H1 (cell line): Measurements from ENCODE around the gene MAP2K2. TPM values are rescaled to one million over a fixed set of nuclear protein-coding genes. Genes with fewer than 3 reads are reported as not detected.

Experiments
- CHD1 ChIP-seq: IDR thresholded peaks from 2 replicates; pipeline ENCODE4 v1.6.1; 2012; ENCODE audit warnings: low read depth, low read length, improper control_type of control experiment
- CHD7 ChIP-seq: fragments of 300-600 bp; sonication (generic); IDR thresholded peaks from 2 replicates; pipeline ENCODE4 v1.7.1; 2012; ENCODE audit warnings: low read length, moderate library complexity, mild to moderate bottlenecking, inconsistent platforms; ENCODE audit not compliant: insufficient replicate concordance
- CREB1 ChIP-seq: IDR thresholded peaks from 2 replicates; pipeline ENCODE4 v1.6.1; 2012; ENCODE audit warnings: inconsistent platforms
- CTCF ChIP-seq, 3 experiments: IDR thresholded peaks; 1 replicate in 2 of 3; 2 replicates in 1 of 3; pipeline versions ENCODE4 v1.5.1 to v1.6.1; 2011; ENCODE audit warnings: low read length in 3 of 3, mild to moderate bottlenecking in 3 of 3, inconsistent platforms in 2 of 3, low read depth in 1 of 3, moderate library complexity in 1 of 3; ENCODE audit not compliant: insufficient read depth in 1 of 3; ENCODE audit errors: control extremely low read depth in 1 of 3
- RAD21 ChIP-seq, 2 experiments: IDR thresholded peaks in 1 of 2; conservative IDR thresholded peaks in 1 of 2; 2 replicates each; pipeline ENCODE4 v1.6.1; 2011; ENCODE audit warnings: low read depth in 2 of 2, low read length in 2 of 2, improper control_type of control experiment in 1 of 2, inconsistent platforms in 1 of 2, mild to moderate bottlenecking in 1 of 2, moderate library complexity in 1 of 2
- USF2 ChIP-seq: IDR thresholded peaks from 2 replicates; pipeline ENCODE4 v1.6.1; 2011; ENCODE audit warnings: low read length, improper control_type of control experiment
- ZNF274 ChIP-seq: IDR thresholded peaks from 2 replicates; pipeline ENCODE4 v1.7.0; 2012; ENCODE audit warnings: low read length, borderline replicate concordance; ENCODE audit errors: extremely low read depth
- polyA plus RNA-seq, 7 experiments: library from polyadenylated mRNA; depleted of rRNA in 3 of 7; stranded (reverse) in 5 of 7; unstranded in 2 of 7; fragments of >200 nt in 5 of 7; fragments of 200-250 nt in 2 of 7; gene quantifications; 1 replicate in 5 of 7; 2 replicates in 1 of 7; 4 replicates in 1 of 7; pipeline versions ENCODE4 v1.2.1 to v1.2.3, GENCODE V29; 2011 to 2013; ENCODE audit warnings: missing spikeins in 2 of 7, mixed read lengths in 2 of 7
- total RNA-seq: library from RNA; stranded (reverse); fragmentation: NEBNext Ultra II Directional; extraction: Animal tissue kit (Norgen Biotek cat#: 25700); gene quantifications from 2 replicates; pipeline ENCODE4 v1.2.1, GENCODE V29; 2021

MAP2K2 gene
- total and polyA plus RNA-seq, 2 of the 8 experiments (the other 6 are each of a cell fraction or from before 2014, with no cell fraction given): 111 to 162 TPM

- TF ChIP-seq CHD7: no peak
- TF ChIP-seq CTCF (IDR thresholded peaks at IDR 0.05; ENCODE audit: control extremely low read depth in 1 of 3, insufficient read depth in 1 of 3, low read depth in 1 of 3, low read length in 3 of 3): peak; percentile 56 to 73 (median 72)
- TF ChIP-seq RAD21 (IDR thresholded peaks at IDR 0.05 in 1 of 2, conservative IDR thresholded peaks at IDR 0.05 in 1 of 2; ENCODE audit: low read depth in 2 of 2, low read length in 2 of 2): peak; percentile 53 to 65
- no peak for TF ChIP-seq CREB1
- TF ChIP-seq ZNF274: no peak
- no peak for TF ChIP-seq USF2
- TF ChIP-seq CHD1: no peak
Observed at GRCh38 chr19:4140237-4140711, 16.4 kb upstream of the MAP2K2 start (continued).
